GM18861 (cell line): ENCODE measurements around the gene FAM184A.
"Not testable (repeated sequence)": the region's sequence is repeated elsewhere in the genome, so short reads cannot be mapped to it uniquely, and the experiment has no call there.

Experiments
- ATAC-seq: cut with Tn5 transposase; IDR thresholded peaks from one replicate; pipeline ENCODE4 v1.9.1; 2021; ENCODE audit not compliant: unreplicated experiment

Gene FAM184A, protein sequence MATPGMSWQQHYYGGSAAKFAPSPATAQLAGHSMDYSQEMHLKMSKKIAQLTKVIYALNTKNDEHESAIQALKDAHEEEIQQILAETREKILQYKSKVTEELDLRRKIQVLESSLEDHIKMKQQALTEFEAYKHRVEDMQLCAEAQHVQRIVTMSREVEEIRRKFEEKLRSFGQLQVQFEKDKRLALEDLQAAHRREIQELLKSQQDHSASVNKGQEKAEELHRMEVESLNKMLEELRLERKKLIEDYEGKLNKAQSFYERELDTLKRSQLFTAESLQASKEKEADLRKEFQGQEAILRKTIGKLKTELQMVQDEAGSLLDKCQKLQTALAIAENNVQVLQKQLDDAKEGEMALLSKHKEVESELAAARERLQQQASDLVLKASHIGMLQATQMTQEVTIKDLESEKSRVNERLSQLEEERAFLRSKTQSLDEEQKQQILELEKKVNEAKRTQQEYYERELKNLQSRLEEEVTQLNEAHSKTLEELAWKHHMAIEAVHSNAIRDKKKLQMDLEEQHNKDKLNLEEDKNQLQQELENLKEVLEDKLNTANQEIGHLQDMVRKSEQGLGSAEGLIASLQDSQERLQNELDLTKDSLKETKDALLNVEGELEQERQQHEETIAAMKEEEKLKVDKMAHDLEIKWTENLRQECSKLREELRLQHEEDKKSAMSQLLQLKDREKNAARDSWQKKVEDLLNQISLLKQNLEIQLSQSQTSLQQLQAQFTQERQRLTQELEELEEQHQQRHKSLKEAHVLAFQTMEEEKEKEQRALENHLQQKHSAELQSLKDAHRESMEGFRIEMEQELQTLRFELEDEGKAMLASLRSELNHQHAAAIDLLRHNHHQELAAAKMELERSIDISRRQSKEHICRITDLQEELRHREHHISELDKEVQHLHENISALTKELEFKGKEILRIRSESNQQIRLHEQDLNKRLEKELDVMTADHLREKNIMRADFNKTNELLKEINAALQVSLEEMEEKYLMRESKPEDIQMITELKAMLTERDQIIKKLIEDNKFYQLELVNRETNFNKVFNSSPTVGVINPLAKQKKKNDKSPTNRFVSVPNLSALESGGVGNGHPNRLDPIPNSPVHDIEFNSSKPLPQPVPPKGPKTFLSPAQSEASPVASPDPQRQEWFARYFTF

DNA sequence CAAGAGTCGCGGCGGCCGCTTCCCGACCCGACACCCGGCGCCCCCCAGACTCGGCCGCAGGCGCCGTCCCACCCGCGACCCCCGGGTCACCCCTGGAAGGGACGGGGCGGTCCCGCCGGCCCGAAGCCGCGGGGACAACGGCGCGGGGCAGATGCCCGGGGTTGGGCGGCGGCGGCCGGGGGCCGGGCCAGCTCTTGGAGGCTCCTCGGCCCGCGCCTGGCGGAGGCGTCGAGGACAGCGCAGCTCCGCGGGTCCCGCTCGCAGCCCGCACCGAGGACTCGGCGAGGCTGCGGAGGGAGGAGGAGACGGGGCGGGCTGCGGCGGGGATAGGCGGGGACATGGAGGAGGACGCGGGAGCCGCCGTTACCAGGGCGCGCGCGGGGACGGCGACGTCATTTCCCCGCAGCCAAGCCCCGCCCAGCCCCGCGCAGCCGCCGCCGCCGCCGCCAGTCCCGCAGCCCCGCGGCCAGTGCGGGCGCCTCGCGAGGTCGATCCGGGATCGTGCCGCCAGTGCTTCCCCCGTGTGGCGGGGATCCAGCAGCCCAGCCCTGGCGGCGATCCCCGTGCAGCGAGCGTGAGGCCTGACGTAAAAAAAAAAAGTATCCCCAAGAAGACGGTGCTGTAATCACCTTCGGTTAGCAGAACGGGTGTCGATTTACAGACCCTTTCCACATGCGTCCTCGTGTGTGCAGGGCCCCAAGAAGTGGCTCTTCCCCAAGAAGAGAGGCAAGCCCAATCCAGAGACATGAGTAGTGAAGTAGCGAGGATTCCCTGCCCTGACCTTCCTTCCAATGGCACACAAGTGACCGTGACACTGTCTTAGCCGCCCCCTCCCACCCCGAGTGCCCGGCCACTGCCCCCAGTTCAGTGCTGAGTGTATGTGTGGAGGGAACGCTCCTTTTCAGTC, at the start of gene FAM184A:
FAM184A (minus strand) TSS at position 289 of the 907 bp plus-strand sequence. CDS start 365 bp downstream, outside the sequence.
- ATAC-seq = peak; percentile 59

DNA sequence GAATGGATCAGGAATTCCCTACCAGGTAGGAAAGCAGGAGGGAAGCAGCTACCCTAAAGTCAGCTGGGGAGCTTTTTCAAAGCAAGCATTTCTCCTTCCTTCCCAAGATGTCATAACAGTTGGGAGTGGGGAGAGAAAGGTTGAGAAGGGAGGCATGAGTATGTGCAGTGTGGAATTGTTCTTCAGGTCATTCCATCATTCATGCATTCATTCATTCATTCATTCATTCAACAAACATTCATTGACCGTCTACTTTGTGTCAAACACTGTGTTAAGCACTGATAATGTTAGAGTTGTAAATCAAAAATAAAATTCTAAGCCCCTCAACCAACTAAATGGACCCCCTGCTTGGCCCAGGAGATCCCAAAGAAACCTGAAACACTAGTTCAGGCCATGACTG, 49.2 kb upstream of the FAM184A start:
- ATAC-seq = no peak

DNA sequence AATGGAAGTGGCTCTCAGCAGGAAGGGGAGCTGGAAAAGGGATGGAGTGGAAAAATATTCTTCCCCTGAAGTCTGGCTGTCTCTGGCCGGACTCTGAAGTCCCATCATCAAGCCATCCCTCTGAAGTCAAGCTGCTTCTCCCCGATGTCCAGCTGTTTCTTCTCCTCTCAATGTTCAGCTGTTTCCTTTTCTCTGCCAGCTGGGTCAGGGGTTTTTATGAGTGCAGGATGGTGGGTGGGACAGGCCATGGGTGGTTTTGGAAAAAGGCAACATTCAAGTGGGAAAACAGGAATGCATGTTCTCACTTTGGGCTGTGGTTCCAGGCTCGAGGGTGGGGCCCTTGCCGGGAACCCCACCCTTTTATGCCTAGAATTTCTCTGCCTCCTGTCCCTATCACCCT, 48.4 kb upstream of the FAM184A start:
- ATAC-seq = no peak

DNA sequence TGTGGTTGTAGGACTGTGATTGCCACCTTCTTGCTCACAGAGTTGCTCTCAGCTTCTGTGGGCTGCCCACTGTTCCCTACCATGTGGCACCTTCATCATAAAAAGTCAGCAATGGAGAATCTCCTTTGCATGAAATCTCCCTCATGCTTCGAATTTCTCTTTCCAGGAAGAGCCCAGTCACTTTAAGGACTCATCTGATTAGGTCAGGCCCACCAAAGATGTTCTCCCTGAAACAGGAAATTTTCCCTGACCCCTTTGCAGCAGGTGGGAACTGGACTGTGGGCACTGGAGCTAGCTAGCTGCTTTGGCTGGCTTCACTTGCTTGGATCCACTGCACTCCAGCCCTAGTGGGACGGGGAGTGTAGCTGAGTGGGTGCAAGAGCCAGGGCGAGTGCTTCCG, 47.7 kb upstream of the FAM184A start:
- no peak for ATAC-seq

DNA sequence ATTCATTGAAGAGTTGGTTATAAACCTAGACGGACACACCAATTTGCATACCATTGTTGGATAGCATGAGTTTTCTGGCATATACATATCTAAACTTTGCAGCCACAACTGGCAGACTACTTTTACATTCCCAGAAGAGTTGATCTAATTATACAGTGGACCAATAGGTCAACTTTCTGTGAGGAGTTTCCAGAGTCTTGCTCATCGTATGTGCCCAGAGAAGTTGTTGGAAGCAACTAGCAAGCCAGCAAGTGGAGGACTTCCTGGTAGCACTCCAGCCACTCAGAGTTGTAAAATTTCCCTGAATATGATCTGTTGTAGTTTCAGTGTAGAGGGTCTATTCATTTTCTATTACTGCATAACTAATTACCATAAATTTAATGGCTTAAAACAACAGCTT, 47.1 kb upstream of the FAM184A start:
- no peak for ATAC-seq

DNA sequence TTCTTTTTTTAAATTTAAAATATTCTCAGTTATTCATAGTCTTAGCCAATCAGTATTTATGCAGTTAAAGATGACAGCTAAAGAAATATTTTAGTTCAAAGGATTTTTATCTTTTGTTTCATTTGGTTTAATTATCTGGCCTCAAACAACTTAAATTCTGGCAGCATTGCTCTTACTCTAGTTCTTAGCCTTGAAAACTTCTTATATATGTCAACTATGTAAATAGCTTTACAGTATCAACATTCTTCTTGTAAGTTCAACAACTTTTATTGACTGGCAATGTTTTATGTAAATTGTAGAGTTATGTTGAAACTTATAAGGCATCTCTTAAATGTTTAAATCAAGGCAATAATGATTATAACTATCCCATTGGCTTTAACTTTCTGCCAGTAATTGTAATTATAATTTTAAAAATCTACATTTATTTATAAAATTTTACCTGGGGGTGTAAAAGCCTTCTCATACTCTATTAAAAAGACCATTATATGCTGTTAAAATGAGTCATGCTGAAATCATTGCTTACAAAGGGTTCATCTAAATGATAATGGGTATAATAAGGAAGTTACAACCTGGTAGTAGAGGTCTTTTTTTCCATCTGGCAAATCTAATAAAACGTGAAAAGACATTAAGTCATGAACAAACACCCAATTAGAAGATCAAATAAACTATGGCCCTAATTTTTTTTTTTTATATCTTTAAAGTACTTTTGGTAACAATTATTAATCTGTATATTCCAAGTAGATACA, 45.8 kb upstream of the FAM184A start:
- ATAC-seq = no peak

DNA sequence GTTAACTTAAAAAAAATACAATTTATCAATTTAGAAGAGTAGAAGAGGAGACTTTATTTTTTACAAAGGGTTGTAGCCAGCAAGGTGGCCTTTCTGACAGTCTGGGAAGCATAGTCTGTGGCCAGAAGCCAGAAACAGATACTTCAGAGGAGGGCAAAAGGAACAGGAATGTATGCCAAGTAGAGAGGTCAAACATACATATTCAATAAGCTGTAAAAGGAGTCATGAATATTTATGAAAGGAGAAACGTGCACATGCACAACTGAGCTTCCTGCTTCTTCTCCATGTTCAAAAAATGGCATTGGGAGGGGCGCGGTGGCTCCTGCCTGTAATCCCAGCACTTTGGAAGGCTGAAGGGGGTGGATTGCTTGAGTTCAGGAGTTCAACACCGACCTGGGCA, 43.9 kb upstream of the FAM184A start:
- no peak for ATAC-seq

DNA sequence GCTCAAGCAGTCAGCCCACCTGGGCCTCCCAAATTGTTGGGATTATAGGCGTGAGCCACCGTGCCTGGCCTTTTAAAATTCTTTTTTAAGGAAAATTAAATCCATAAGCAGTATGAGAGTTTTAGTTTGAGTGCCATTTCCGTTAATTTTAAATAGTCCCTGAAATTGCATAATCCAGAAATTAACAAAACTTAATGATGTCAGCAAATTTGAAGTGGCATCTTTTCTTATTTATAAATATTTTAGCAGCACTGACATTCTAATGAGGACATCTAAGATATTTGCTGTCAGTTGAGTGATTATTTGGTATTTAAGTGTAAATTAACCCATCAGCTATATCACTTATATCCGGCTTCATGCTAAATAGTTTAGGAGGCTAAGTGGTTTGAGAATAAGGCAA, 42.9 kb upstream of the FAM184A start:
- no peak for ATAC-seq

DNA sequence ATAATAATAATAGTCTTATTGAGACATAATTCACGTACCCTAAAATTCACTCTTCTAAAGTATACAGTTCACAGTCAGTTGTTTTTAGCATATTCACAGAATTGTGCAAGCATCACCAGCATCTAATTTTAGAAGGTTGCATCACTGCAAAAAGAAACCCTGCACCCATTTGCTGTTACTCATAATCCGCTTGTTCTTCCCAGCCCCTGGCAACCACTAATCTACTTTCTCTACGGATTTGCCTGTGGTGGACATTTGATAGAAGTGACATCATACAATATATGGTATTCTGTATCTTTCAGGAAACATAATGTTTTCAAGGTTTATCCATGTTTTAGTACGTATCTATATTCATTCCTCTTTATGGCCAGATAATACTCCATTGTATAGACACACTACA, 41.5 kb upstream of the FAM184A start:
- no peak for ATAC-seq

DNA sequence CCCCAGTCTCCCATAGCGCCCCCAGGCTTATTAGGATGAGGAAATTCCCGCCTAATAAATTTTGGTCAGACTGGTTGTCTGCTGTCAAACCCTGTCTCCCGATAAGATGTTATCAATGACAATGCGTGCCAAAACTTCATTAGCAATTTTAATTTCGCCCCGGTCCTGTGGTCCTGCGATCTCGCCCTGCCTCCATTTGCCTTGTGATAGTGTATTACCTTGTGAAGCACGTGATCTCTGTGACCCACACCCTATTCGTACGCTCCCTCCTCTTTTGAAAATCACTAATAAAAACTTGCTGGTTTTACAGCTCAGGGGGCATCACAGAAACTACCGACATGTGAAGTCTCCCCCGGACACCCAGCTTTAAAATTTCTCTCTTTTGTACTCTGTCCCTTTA, 40.6 kb upstream of the FAM184A start:
- not testable (repeated sequence) for ATAC-seq

DNA sequence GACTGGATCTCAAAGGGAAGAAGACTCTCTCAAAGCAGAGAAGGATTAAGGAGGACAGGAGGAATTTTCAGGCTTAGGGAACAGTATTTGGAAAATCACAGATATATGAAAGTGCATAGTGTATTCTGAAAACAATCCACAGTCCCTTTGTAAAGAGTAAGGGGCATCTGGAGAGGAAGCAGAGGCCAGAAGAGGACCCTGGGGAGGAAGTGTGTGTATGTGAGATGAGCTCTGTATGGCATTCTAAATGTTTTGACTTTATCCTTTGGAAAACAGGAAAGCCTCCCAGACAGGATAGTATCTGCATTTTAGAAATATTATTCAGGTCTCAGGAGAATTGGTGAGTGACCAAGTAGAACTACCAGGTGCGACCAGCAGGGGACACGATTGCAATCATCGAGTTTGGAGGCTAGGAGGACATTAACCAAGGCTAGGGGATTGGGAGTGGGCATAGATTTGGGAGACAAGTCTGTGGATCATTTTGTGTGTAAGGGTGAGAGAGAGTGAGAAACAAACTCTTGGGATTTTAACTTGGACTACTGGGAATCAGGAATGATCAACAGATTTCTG, 38.3 kb upstream of the FAM184A start:
- no peak for ATAC-seq

DNA sequence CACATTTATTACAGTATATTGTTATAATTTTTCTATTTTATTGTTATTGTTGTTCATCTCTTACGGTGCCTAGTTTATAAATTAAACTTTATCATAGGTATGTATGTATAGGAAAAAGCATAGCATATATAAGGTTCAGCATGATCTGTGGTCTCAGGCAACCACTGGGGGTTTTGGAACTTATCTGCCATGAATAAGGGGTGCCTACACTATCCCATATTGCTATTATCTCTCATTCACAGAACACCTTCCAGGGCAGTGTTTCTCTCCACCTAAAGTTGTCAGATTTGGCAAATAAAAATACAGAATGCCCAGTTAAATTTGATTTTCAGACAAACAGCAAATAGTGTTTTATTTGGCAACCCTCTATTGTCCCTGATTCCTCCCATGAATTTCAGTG, 35.5 kb upstream of the FAM184A start:
- no peak for ATAC-seq

DNA sequence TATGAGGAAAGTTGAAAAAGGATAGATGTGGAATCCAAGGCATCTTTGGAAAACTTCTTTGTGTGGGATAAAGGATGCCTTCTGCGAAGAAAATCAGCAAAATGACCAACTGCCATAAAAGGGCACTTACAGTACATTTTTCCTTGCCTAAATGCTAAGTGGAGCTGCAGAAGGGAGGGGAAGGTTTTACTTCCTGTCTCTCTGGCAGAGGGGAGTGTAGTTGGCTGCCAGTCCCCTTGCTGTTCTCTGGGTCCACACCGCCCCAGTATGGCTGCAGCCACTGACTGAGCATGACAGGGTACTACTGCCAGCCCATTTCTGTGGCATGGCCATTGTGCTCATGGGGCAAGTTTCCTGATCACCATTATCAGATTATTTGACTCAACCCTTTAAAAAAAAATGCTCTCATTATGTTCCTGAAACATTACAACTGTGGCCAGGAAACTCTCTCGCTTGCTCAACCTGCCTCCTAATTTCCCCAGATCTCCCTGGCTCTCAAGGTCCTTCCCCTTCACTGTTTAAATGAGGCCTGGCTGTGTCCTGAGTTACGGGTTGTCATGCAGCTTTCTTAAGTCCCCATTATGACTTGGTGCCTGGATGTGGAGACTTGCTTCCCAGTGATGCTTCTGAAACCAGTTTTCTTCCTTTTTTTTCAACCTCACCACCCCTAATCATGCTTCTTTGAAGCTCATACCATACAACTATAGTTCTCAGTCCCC, 34.5 kb upstream of the FAM184A start:
- no peak for ATAC-seq

DNA sequence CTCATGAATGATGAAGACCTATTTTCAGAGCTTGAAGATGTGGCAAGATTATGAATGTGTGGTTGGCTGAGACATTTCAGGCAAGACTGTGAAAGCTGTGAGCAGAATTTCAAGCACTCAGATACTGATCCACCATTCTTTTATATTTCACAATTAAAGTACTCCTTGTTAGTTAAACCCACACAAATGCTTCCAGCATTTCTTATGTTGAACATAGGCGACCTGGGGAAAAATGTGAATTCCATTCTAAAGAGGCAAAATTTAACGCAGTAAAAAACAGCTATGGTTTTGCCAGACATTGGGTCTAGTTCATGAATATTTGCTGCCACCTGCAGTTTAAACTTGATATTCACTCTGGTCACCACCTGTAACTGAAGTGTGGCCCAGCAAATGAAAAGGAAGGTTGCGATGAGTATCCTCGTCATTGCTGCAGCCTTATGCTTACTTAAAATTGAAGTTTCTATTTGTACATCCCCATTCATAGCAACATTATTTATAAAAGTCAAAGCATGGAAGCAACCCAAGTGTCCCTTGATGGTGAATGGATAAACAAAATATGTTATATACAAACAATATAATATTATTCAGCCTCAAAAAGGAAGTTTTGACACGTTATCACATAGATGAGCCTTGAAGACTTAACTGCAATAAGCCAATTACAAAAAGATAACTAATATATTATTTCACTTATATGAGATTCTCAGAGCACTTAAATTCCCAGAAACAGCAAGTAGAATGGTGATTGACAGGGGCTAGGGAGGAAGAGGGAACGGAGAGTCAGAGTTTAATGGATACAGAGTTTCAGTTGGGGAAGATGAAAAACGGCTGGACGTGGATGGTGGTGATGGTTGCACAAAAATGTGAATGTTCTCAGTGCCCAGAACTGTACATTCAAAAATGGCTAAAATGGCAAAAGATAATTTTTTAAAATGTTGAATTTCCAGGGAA, 32.4 kb upstream of the FAM184A start:
- peak; percentile 83 for ATAC-seq

DNA sequence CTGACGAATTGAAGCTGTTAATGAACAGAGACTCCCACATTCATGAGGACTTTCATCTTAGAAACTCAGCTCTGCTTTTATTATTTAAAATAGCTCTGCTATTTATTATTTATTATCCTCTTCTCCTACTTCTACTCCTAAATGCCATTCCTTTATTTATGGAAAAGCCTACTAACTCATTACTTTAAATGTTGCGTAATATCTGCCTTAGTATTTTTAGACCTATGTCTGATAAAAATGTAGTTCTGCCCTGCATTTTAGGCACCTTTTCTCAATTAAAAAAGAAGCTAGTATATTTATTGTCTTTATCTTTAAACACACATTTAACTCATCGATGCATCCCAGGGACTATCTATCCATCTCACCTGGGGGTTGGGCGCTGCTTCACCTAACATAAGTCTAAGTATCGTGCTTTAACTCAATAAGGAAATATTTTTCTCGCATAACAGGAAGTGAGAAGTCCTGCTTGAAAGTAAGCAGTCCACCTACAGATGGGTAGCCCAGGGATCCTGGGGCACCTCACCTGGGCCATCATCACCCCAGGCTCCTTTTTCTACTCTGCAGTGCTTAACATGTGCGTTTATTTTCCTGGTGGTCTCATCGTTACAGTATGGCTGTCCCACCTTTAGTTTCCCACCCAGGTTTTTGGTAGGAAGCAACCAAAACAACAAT, 31.3 kb upstream of the FAM184A start:
- no peak for ATAC-seq

DNA sequence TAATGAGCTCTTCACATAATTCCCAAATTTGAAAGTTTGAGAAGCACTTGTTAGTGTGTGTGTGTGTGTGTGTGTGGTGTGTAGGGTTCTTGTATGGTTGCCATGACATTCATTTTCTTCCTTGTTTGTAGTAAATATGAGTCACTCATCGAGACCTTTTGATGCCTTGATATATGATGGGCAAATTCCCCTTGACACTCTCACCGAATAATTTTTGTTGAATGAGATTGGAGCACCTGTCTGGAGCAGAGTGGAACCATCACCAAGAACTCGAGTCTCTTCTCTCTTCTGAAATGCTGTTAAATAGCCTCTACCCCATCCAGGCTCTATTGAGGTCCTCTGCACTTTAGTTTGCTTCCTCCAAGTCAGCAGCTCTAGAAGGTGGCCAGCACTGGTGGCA, 29.6 kb upstream of the FAM184A start:
- no peak for ATAC-seq

DNA sequence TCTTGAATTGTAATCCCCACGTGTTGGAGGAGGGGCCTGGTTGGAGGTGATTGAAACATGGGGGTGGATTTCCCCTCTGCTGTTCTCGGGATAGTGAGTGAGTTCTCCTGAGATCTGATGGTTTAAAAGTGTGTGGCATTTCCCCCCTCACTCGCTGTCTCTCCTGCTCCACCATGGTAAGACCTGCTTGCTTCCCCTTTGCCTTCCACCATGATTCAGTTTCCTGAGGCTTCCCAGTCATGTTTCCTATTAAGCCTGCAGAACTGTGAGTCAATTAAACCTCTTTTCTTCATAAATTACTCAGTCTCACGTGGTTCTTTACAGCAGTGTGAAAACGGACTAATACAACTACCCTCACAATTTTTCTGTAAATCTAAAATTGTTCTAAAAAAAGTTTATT, 26.8 kb upstream of the FAM184A start:
- no peak for ATAC-seq
